ENCODE results near the gene ARMH2.

ARMH2 gene

GRCh38 chr6:24799541-24799915 lies 811 bp upstream of the ARMH2 start:
- ATAC-seq = peak; percentile 49; the same call in 2 of the 3 replicates
- TF ChIP-seq PATZ1 (CRISPR knock-in tag; IDR thresholded peaks at IDR 0.05; ENCODE audit: borderline replicate concordance) (no peak), PPARA (CRISPR knock-in tag; IDR thresholded peaks at IDR 0.05; ENCODE audit: borderline replicate concordance) (no peak), BACH2 (CRISPR knock-in tag; IDR thresholded peaks at IDR 0.05; ENCODE audit: borderline replicate concordance) (no peak), ZFP30 (CRISPR knock-in tag; IDR thresholded peaks at IDR 0.05) (no peak), ZNF70 (CRISPR knock-in tag; IDR thresholded peaks at IDR 0.05) (no peak), ZNF565 (CRISPR knock-in tag; conservative IDR thresholded peaks at IDR 0.05; ENCODE audit: low read depth) (no peak), TSHZ2 (CRISPR knock-in tag; IDR thresholded peaks at IDR 0.05) (no peak), ESRRG (CRISPR knock-in tag; IDR thresholded peaks at IDR 0.05) (no peak), ISL1 (CRISPR knock-in tag; IDR thresholded peaks at IDR 0.05) (no peak), RARB (CRISPR knock-in tag; IDR thresholded peaks at IDR 0.05) (no peak), TCF4 (CRISPR knock-in tag; IDR thresholded peaks at IDR 0.05; ENCODE audit: borderline replicate concordance) (no peak), ARNTL (CRISPR knock-in tag; IDR thresholded peaks at IDR 0.05; ENCODE audit: borderline replicate concordance, low read depth) (no peak)
- TF ChIP-seq, protein P1, sequence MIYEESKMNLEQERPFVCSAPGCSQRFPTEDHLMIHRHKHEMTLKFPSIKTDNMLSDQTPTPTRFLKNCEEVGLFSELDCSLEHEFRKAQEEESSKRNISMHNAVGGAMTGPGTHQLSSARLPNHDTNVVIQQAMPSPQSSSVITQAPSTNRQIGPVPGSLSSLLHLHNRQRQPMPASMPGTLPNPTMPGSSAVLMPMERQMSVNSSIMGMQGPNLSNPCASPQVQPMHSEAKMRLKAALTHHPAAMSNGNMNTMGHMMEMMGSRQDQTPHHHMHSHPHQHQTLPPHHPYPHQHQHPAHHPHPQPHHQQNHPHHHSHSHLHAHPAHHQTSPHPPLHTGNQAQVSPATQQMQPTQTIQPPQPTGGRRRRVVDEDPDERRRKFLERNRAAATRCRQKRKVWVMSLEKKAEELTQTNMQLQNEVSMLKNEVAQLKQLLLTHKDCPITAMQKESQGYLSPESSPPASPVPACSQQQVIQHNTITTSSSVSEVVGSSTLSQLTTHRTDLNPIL (CRISPR knock-in tag; IDR thresholded peaks at IDR 0.05; ENCODE audit: low read depth) = no peak

DNA sequence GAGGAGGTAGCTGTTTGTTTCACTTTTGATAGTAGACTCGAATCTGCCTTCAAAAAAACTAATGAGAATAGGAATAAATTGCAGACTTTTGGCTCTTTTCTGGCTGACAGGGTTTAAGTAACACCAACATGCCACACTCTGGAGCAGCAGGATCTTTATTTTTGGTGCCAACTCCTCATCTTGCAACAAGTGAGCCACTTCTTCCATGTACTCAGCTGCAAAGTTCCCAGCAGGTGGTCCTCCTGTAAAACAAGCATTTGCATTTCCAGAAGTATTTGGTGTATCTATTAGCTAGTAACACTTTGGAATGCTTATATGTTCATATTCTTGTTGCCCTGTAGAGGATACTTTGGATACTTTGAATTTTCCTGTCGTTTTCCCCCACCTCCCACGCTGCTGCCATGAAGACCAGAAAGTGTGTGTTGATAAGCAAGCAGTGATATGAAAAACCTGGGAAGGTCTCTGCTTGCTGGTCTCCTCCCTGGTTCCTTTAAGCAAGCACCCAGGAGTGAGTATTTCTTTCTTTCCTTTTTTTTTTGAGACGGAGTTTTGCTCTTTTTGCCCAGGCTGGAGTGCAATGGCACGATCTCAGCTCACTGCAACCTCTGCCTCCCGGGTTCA lies 1.0 kb downstream of the ARMH2 start:
- TF ChIP-seq ESRRG (CRISPR knock-in tag; IDR thresholded peaks at IDR 0.05) (no peak), PATZ1 (CRISPR knock-in tag; IDR thresholded peaks at IDR 0.05; ENCODE audit: borderline replicate concordance) (no peak), OSR1 (CRISPR knock-in tag; IDR thresholded peaks at IDR 0.05) (no peak), ZNF70 (CRISPR knock-in tag; IDR thresholded peaks at IDR 0.05) (no peak), ZNF565 (CRISPR knock-in tag; conservative IDR thresholded peaks at IDR 0.05; ENCODE audit: low read depth) (no peak)
- TF ChIP-seq, protein P2, sequence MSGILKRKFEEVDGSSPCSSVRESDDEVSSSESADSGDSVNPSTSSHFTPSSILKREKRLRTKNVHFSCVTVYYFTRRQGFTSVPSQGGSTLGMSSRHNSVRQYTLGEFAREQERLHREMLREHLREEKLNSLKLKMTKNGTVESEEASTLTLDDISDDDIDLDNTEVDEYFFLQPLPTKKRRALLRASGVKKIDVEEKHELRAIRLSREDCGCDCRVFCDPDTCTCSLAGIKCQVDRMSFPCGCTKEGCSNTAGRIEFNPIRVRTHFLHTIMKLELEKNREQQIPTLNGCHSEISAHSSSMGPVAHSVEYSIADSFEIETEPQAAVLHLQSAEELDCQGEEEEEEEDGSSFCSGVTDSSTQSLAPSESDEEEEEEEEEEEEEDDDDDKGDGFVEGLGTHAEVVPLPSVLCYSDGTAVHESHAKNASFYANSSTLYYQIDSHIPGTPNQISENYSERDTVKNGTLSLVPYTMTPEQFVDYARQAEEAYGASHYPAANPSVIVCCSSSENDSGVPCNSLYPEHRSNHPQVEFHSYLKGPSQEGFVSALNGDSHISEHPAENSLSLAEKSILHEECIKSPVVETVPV (CRISPR knock-in tag; IDR thresholded peaks at IDR 0.05) = no peak
- TF ChIP-seq, protein P1 (CRISPR knock-in tag; IDR thresholded peaks at IDR 0.05; ENCODE audit: low read depth) = no peak
- ATAC-seq = no peak

- no peak for ATAC-seq
- no peak for TF ChIP-seq ESRRG (CRISPR knock-in tag; IDR thresholded peaks at IDR 0.05)
- no peak for TF ChIP-seq TCF4 (CRISPR knock-in tag; IDR thresholded peaks at IDR 0.05; ENCODE audit: borderline replicate concordance)
- no peak for TF ChIP-seq TOX (CRISPR knock-in tag; IDR thresholded peaks at IDR 0.05; ENCODE audit: borderline replicate concordance)
- TF ChIP-seq ZNF565 (CRISPR knock-in tag; conservative IDR thresholded peaks at IDR 0.05; ENCODE audit: low read depth) = no peak
- TF ChIP-seq ZNF70 (CRISPR knock-in tag; IDR thresholded peaks at IDR 0.05) = no peak
- TF ChIP-seq ZC3H10 (CRISPR knock-in tag; IDR thresholded peaks at IDR 0.05) = no peak
- TF ChIP-seq, protein P3, sequence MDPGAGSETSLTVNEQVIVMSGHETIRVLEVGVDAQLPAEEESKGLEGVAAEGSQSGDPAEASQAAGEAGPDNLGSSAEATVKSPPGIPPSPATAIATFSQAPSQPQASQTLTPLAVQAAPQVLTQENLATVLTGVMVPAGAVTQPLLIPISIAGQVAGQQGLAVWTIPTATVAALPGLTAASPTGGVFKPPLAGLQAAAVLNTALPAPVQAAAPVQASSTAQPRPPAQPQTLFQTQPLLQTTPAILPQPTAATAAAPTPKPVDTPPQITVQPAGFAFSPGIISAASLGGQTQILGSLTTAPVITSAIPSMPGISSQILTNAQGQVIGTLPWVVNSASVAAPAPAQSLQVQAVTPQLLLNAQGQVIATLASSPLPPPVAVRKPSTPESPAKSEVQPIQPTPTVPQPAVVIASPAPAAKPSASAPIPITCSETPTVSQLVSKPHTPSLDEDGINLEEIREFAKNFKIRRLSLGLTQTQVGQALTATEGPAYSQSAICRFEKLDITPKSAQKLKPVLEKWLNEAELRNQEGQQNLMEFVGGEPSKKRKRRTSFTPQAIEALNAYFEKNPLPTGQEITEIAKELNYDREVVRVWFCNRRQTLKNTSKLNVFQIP (CRISPR knock-in tag; IDR thresholded peaks at IDR 0.05; ENCODE audit: borderline replicate concordance, low read depth) = no peak
Measured at GRCh38 chr6:24796616-24797290, 2.0 kb downstream of the ARMH2 start.

All from SK-N-SH treated with all-trans-retinoic acid at 6 μM for 48 hours (cell line).